Measurements from ENCODE around the gene GLI3. TPM values are rescaled to one million over a fixed set of nuclear protein-coding genes. Genes with fewer than 3 reads are reported as not detected.
A peak's percentile ranks its signal among the peaks of the same experiment; 100 is the strongest.

Gene GLI3
- total and polyA plus RNA-seq, 2 donors (not counting 1 experiment from before 2014, with no cell fraction given): 6.4 to 6.5 TPM

DNA sequence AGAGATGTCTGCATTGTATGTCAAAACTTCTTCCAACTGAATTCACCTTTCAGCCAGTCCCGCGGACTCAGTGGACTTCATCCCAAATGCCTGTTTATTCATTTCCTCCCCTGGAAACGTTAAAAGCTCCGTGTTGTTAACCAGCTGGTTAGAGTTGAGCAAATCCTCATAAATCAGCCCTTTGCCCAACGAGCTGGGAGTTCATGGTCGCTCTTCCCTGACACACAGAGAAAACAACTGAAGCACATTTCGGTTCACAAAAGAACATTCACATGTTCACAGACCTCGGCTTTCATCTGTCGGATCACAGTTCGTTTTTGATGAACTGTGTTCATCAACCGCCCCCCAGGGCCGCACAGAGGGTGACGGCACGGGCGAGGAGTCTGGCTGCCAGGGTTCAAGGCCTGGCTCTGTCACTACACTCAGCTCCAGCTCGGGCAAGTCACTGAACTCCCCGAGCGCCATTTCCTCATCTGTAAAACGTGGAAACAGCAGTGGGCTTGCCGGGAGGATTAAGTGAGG lies 62.6 kb downstream of the GLI3 start:
- Histone ChIP-seq H4K20me1 (ENCODE audit: control insufficient read depth, extremely low read depth, insufficient read depth, low read length) (no peaks in the 10 kb centered on the region), H3K9me3 (ENCODE audit: control insufficient read depth, insufficient read depth, low read depth, low read length) (no peaks in the 10 kb centered on the region), H3K4me1 (ENCODE audit: control insufficient read depth, extremely low read depth, insufficient read depth, low read length) (no peaks in the 10 kb centered on the region), H3K79me2 (ENCODE audit: control insufficient read depth, insufficient read depth, low read length) (no peaks in the 10 kb centered on the region), H2AFZ (ENCODE audit: low read length) (no peak overlapping the region), H3K4me2 (ENCODE audit: extremely low read depth, insufficient read depth, low read length) (peak overlapping the region; percentile 17), H3K36me3 (ENCODE audit: control insufficient read depth, insufficient read depth, low read length) (no peaks in the 10 kb centered on the region), H3K4me3 (replicated peaks in 1 of 4; ENCODE audit: control extremely low read depth in 1 of 4, insufficient read depth in 1 of 4, low read depth in 3 of 4, low read length in 4 of 4) (no peak overlapping the region), H3K27me3 (ENCODE audit: control insufficient read depth, insufficient read depth, low read length) (no peaks in the 10 kb centered on the region), H3K27ac (ENCODE audit: insufficient read depth, low read length) (no peak overlapping the region), H3K9ac (ENCODE audit: insufficient read depth, low read length) (no peak overlapping the region)
- DNase-seq (ENCODE audit: low read depth in 2 of 2): peak in 1 of 2 donors; percentile 85
- TF ChIP-seq, protein P1, sequence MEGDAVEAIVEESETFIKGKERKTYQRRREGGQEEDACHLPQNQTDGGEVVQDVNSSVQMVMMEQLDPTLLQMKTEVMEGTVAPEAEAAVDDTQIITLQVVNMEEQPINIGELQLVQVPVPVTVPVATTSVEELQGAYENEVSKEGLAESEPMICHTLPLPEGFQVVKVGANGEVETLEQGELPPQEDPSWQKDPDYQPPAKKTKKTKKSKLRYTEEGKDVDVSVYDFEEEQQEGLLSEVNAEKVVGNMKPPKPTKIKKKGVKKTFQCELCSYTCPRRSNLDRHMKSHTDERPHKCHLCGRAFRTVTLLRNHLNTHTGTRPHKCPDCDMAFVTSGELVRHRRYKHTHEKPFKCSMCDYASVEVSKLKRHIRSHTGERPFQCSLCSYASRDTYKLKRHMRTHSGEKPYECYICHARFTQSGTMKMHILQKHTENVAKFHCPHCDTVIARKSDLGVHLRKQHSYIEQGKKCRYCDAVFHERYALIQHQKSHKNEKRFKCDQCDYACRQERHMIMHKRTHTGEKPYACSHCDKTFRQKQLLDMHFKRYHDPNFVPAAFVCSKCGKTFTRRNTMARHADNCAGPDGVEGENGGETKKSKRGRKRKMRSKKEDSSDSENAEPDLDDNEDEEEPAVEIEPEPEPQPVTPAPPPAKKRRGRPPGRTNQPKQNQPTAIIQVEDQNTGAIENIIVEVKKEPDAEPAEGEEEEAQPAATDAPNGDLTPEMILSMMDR (conservative IDR thresholded peaks at IDR 0.05 in 1 of 2, IDR thresholded peaks at IDR 0.05 in 1 of 2; ENCODE audit: low read depth in 1 of 2, low read length in 2 of 2): no peak
- no peak for TF ChIP-seq EZH2 (IDR thresholded peaks at IDR 0.05; ENCODE audit: low read length, missing control alignments)

DNA sequence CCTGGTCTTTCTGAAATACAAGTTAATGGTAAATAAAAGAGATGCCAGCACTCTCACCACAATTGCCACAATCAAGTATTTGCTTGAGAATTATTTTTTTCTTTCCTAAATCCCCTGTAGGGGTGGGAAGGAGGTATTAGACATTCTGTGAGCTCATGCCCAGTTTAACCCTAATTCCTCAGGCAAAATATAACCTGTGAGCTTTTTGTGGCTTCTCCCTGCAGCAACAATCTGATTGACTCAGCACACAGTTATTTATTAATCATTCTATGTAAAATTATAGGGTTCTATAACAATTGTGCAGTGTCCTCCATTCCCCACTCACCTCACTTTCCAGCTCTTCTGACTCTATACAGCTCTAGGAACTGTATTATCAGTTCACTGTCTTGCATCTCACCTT lies 66.3 kb downstream of the GLI3 start:
- Histone ChIP-seq H3K9ac (ENCODE audit: insufficient read depth, low read length) (no peak overlapping the region), H3K4me1 (ENCODE audit: control insufficient read depth, extremely low read depth, insufficient read depth, low read length) (no peaks in the 10 kb centered on the region), H3K4me2 (ENCODE audit: extremely low read depth, insufficient read depth, low read length) (peak overlapping the region; percentile 2), H3K9me3 (ENCODE audit: control insufficient read depth, insufficient read depth, low read depth, low read length) (no peaks in the 10 kb centered on the region), H3K27me3 (ENCODE audit: control insufficient read depth, insufficient read depth, low read length) (no peaks in the 10 kb centered on the region), H3K4me3 (replicated peaks in 1 of 4; ENCODE audit: control extremely low read depth in 1 of 4, insufficient read depth in 1 of 4, low read depth in 3 of 4, low read length in 4 of 4) (no peak overlapping the region), H3K79me2 (ENCODE audit: control insufficient read depth, insufficient read depth, low read length) (no peaks in the 10 kb centered on the region), H3K27ac (ENCODE audit: insufficient read depth, low read length) (no peak overlapping the region), H2AFZ (ENCODE audit: low read length) (no peak overlapping the region), H3K36me3 (ENCODE audit: control insufficient read depth, insufficient read depth, low read length) (no peaks in the 10 kb centered on the region), H4K20me1 (ENCODE audit: control insufficient read depth, extremely low read depth, insufficient read depth, low read length) (no peaks in the 10 kb centered on the region)
- peak in 1 of 2 donors; percentile 64 for DNase-seq (ENCODE audit: low read depth in 2 of 2)
- TF ChIP-seq, protein P1 (conservative IDR thresholded peaks at IDR 0.05 in 1 of 2, IDR thresholded peaks at IDR 0.05 in 1 of 2; ENCODE audit: low read depth in 1 of 2, low read length in 2 of 2): no peak
- no peak for TF ChIP-seq EZH2 (IDR thresholded peaks at IDR 0.05; ENCODE audit: low read length, missing control alignments)

DNA sequence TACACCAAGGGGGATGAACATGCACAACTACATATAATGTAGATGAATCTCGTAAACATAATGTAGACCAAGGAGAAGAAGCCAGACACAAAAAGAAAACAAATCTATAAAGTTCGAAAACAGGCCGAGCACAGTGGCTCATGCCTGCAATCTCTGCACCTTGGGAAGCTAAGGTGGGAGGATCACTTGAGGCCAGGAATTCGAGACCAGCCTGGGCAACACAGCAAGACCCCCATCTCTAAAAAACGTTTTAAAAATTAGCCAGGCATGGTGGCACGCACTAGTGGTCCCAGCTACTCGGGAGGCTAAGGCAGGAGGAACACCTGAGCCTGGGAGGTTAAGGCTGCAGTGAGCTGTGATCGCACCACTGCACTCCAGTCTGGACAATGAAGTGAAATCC lies 68.5 kb downstream of the GLI3 start:
- Histone ChIP-seq H3K9me3 (ENCODE audit: control insufficient read depth, insufficient read depth, low read depth, low read length) (no peaks in the 10 kb centered on the region), H4K20me1 (ENCODE audit: control insufficient read depth, extremely low read depth, insufficient read depth, low read length) (no peaks in the 10 kb centered on the region), H3K79me2 (ENCODE audit: control insufficient read depth, insufficient read depth, low read length) (no peaks in the 10 kb centered on the region), H3K9ac (ENCODE audit: insufficient read depth, low read length) (no peak overlapping the region), H3K36me3 (ENCODE audit: control insufficient read depth, insufficient read depth, low read length) (no peaks in the 10 kb centered on the region), H3K4me2 (ENCODE audit: extremely low read depth, insufficient read depth, low read length) (no peak overlapping the region), H3K27me3 (ENCODE audit: control insufficient read depth, insufficient read depth, low read length) (no peaks in the 10 kb centered on the region), H3K27ac (ENCODE audit: insufficient read depth, low read length) (no peak overlapping the region), H2AFZ (ENCODE audit: low read length) (no peak overlapping the region), H3K4me1 (ENCODE audit: control insufficient read depth, extremely low read depth, insufficient read depth, low read length) (no peaks in the 10 kb centered on the region), H3K4me3 (replicated peaks in 1 of 4; ENCODE audit: control extremely low read depth in 1 of 4, insufficient read depth in 1 of 4, low read depth in 3 of 4, low read length in 4 of 4) (no peak overlapping the region)
- DNase-seq (ENCODE audit: low read depth in 2 of 2): no peak
- TF ChIP-seq, protein P1 (conservative IDR thresholded peaks at IDR 0.05 in 1 of 2, IDR thresholded peaks at IDR 0.05 in 1 of 2; ENCODE audit: low read depth in 1 of 2, low read length in 2 of 2): no peak
- no peak for TF ChIP-seq EZH2 (IDR thresholded peaks at IDR 0.05; ENCODE audit: low read length, missing control alignments)

Measured in fibroblast of lung (primary cell).